Measurements from ENCODE around the gene CTSO.
A peak's percentile ranks its signal among the peaks of the same experiment; 100 is the strongest.

DNA sequence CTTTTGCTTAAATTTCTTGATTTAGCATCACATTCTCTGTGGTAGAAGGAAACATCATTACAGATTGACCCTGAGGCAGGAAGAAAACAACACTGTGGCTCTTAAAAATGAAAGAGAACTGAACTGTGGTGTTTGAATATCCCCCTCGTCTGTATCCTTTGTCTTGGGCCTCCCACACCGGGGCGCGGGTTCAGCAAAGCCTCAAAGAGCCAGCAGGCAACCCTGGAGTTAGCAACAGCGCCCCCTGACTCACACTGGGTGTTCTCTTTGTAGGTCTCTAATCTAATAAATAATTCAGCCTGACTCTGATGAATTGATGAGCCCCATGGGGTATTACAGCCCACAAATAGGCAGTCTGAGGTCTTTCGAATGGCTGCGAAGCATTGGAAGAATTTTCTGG is 46.1 kb upstream of the CTSO start:
- TF ChIP-seq, protein P1, sequence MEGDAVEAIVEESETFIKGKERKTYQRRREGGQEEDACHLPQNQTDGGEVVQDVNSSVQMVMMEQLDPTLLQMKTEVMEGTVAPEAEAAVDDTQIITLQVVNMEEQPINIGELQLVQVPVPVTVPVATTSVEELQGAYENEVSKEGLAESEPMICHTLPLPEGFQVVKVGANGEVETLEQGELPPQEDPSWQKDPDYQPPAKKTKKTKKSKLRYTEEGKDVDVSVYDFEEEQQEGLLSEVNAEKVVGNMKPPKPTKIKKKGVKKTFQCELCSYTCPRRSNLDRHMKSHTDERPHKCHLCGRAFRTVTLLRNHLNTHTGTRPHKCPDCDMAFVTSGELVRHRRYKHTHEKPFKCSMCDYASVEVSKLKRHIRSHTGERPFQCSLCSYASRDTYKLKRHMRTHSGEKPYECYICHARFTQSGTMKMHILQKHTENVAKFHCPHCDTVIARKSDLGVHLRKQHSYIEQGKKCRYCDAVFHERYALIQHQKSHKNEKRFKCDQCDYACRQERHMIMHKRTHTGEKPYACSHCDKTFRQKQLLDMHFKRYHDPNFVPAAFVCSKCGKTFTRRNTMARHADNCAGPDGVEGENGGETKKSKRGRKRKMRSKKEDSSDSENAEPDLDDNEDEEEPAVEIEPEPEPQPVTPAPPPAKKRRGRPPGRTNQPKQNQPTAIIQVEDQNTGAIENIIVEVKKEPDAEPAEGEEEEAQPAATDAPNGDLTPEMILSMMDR (conservative IDR thresholded peaks at IDR 0.05; ENCODE audit: low read depth in 2 of 2), result peak; percentile 59 to 69
- no peak for TF ChIP-seq EZH2 (IDR thresholded peaks at IDR 0.05; ENCODE audit: low read depth, unreplicated experiment)
- TF ChIP-seq, protein P2, sequence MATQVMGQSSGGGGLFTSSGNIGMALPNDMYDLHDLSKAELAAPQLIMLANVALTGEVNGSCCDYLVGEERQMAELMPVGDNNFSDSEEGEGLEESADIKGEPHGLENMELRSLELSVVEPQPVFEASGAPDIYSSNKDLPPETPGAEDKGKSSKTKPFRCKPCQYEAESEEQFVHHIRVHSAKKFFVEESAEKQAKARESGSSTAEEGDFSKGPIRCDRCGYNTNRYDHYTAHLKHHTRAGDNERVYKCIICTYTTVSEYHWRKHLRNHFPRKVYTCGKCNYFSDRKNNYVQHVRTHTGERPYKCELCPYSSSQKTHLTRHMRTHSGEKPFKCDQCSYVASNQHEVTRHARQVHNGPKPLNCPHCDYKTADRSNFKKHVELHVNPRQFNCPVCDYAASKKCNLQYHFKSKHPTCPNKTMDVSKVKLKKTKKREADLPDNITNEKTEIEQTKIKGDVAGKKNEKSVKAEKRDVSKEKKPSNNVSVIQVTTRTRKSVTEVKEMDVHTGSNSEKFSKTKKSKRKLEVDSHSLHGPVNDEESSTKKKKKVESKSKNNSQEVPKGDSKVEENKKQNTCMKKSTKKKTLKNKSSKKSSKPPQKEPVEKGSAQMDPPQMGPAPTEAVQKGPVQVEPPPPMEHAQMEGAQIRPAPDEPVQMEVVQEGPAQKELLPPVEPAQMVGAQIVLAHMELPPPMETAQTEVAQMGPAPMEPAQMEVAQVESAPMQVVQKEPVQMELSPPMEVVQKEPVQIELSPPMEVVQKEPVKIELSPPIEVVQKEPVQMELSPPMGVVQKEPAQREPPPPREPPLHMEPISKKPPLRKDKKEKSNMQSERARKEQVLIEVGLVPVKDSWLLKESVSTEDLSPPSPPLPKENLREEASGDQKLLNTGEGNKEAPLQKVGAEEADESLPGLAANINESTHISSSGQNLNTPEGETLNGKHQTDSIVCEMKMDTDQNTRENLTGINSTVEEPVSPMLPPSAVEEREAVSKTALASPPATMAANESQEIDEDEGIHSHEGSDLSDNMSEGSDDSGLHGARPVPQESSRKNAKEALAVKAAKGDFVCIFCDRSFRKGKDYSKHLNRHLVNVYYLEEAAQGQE (IDR thresholded peaks at IDR 0.05; ENCODE audit: unreplicated experiment), result no peak
- peak; percentile 55 for TF ChIP-seq POLR2AphosphoS5 (IDR thresholded peaks at IDR 0.05; ENCODE audit: low read depth)
- TF ChIP-seq JUNB (IDR thresholded peaks at IDR 0.05; ENCODE audit: unreplicated experiment), result no peak
- TF ChIP-seq EZH2phosphoT487 (IDR thresholded peaks at IDR 0.05; ENCODE audit: unreplicated experiment), result no peak
- TF ChIP-seq ZNF114 (CRISPR knock-in tag; IDR thresholded peaks at IDR 0.05), result no peak
- TF ChIP-seq, protein P3, sequence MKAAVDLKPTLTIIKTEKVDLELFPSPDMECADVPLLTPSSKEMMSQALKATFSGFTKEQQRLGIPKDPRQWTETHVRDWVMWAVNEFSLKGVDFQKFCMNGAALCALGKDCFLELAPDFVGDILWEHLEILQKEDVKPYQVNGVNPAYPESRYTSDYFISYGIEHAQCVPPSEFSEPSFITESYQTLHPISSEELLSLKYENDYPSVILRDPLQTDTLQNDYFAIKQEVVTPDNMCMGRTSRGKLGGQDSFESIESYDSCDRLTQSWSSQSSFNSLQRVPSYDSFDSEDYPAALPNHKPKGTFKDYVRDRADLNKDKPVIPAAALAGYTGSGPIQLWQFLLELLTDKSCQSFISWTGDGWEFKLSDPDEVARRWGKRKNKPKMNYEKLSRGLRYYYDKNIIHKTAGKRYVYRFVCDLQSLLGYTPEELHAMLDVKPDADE (IDR thresholded peaks at IDR 0.05), result no peak
- no peak; the same call in 1 of the 2 replicates for TF ChIP-seq CREB1 (CRISPR knock-in tag; IDR thresholded peaks at IDR 0.05; ENCODE audit: low read depth)
- TF ChIP-seq ZNF331 (CRISPR knock-in tag; IDR thresholded peaks at IDR 0.05; ENCODE audit: low read depth), result no peak
- TF ChIP-seq NANOG (IDR thresholded peaks at IDR 0.05; ENCODE audit: borderline replicate concordance), result no peak
- TF ChIP-seq STAT1 (IDR thresholded peaks at IDR 0.05; ENCODE audit: unreplicated experiment), result no peak

All from GM23338 (cell line).